ENCODE data around the gene ZNF79. TPM values are rescaled to one million over a fixed set of nuclear protein-coding genes. Genes with fewer than 3 reads are reported as not detected.
A peak's percentile ranks its signal among the peaks of the same experiment; 100 is the strongest.

ZNF79 gene
- total RNA-seq, 1 donor from 2014 or later, result 9.5 TPM

DNA sequence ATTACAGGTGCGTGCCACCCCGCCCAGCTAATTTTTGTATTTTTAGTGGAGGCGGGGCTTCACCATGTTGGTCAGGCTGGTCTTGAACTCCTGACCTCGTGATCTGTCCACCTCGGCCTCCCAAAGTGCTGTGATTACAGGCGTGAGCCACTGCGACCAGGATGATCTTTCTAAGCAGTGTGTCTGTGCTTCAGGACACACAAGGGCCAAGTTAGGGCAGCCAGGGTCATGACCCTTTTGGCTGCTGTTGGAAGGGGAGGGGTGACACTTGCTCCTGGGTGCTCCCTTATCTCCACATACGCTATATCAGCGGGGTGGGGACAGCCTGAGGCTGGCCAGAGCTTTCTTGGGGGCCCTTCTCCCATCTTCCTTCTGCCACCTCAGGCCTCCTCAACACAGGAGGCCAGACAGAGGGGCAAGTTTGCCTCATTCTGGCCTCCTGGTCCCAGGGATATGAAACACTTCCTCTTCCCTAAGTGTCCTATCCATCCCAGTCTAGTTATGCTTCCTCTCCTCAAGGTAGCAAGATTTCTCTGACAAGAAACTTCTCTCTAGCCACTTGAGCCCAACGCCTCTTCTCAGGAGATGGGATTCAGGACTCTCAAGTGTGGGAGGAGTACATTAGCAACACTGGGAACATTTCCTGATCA, 1.9 kb upstream of the ZNF79 start:
- H3K9me3 ChIP-seq, result no peaks in the 10 kb centered on the region
- TF ChIP-seq CTCF (IDR thresholded peaks at IDR 0.05), result no peak
- peak overlapping the region; percentile 98 for H3K4me3 ChIP-seq
- H3K36me3 ChIP-seq, result no peaks in the 10 kb centered on the region
- H3K4me1 ChIP-seq, result peaks cover 40% of the 10 kb centered on the region
- no peak overlapping the region for H3K27ac ChIP-seq
- intact Hi-C loops (cut with DNase I), result no loop called here
- DNase-seq (no peak), ATAC-seq (no peak)
- H3K27me3 ChIP-seq (ENCODE audit: low read depth), result no peaks in the 10 kb centered on the region

DNA sequence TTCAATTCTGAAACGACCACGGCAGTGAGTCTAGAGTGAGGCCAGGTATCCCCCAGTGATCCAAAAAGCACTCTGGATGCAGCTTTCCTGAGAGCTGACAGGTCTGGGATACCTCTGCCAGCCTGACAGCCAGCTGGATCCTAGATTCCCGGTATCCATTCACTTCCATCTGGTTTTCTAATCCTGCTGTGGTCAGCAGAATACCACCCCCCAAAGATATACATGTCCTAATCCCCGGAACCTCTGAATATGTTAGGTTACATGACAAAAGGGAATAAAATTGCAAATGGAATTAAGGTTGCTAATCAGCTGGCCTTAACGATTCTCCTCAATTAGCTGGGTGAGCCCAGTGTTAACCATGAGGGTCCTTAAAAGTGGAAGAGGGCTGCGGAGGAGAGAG, 1.4 kb upstream of the ZNF79 start:
- Histone ChIP-seq H3K27me3 (ENCODE audit: low read depth) (no peaks in the 10 kb centered on the region), H3K4me1 (peaks cover 40% of the 10 kb centered on the region), H3K36me3 (no peaks in the 10 kb centered on the region), H3K4me3 (peak overlapping the region; percentile 98), H3K9me3 (no peaks in the 10 kb centered on the region), H3K27ac (peak overlapping the region; percentile 90)
- ATAC-seq, result no peak
- no peak for TF ChIP-seq CTCF (IDR thresholded peaks at IDR 0.05)
- no peak for DNase-seq
- intact Hi-C loops (cut with DNase I), result no loop called here

DNA sequence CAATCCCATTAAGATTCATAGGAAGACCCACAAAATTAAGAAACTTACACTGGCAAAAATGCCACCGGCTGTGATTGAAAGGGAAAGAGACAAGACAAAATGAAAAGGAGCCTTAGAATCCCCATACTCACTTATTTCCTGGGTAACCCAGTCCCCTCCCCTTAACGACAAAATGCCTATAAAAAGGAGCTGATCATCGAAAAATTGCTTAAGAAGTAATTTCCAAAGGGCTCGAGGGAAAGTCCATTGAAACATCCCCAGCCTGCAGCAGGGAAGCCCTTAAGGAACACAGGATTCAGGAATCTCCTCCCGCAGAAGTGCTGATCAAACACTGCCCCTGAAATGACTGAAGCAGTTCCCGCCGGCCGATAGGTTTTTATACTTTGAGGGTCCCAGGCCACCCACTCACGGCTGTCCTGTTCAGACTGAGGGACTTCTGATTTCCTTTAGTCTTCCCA, 677 bp upstream of the ZNF79 start:
- Histone ChIP-seq H3K36me3 (peaks cover 4% of the 10 kb centered on the region), H3K4me3 (peak overlapping the region; percentile 98), H3K9me3 (no peaks in the 10 kb centered on the region), H3K4me1 (peaks cover 40% of the 10 kb centered on the region), H3K27me3 (ENCODE audit: low read depth) (no peaks in the 10 kb centered on the region), H3K27ac (peak overlapping the region; percentile 90)
- DNase-seq (no peak), ATAC-seq (peak in 1 of 2 donors; percentile 21)
- TF ChIP-seq CTCF (IDR thresholded peaks at IDR 0.05), result no peak
- intact Hi-C loops (cut with DNase I), result no loop called here

GRCh38 chr9:127424676-127424999, 456 bp downstream of the ZNF79 start:
- ATAC-seq, result peak in 1 of 2 donors; percentile 39
- H3K36me3 ChIP-seq, result peaks cover 15% of the 10 kb centered on the region
- intact Hi-C loops (cut with DNase I), result no loop called here
- H3K4me1 ChIP-seq, result peaks cover 40% of the 10 kb centered on the region
- TF ChIP-seq CTCF (IDR thresholded peaks at IDR 0.05), result no peak
- no peaks in the 10 kb centered on the region for H3K27me3 ChIP-seq (ENCODE audit: low read depth)
- no peaks in the 10 kb centered on the region for H3K9me3 ChIP-seq
- H3K4me3 ChIP-seq, result peak overlapping the region; percentile 98
- no peak for DNase-seq
- peak overlapping the region; percentile 90 for H3K27ac ChIP-seq

DNA sequence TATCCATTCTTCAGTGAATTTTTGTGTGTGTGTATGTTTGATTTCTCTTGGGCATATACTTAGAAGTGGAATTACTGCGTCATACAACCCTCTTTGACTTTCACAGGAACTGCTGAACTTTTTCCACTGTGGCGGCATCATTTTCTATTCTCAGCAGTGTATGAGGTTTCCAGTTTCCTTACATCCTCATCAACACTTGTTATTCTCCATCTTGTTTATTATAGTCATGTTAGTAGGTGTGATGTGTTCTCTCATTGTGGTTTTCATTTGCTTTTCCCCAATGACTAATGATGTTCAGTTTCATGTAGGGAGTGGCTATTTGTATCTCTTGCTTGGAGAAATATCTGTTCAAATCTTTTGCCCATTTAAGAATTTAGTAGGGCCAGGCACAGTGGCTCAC, 2.6 kb downstream of the ZNF79 start:
- Histone ChIP-seq H3K27ac (no peak overlapping the region), H3K4me3 (no peak overlapping the region), H3K36me3 (peaks cover 28% of the 10 kb centered on the region), H3K9me3 (no peaks in the 10 kb centered on the region), H3K4me1 (peaks cover 40% of the 10 kb centered on the region), H3K27me3 (ENCODE audit: low read depth) (no peaks in the 10 kb centered on the region)
- TF ChIP-seq CTCF (IDR thresholded peaks at IDR 0.05), result no peak
- no peak for DNase-seq
- intact Hi-C loops (cut with DNase I), result no loop called here
- no peak for ATAC-seq

All from lower lobe of right lung (tissue), 2 donors.